Keratinocyte (primary cell): ENCODE data around the gene CDK2AP2.

Experiments used
- CTCF ChIP-seq, 3 experiments: IDR thresholded peaks in 1 of 3; conservative IDR thresholded peaks in 1 of 3; optimal IDR thresholded peaks in 1 of 3; 2 replicates in 2 of 3; 3 replicates in 1 of 3; pipeline versions ENCODE3 to v1.5.1; 2011; ENCODE audit warnings: low read length in 3 of 3, mild to moderate bottlenecking in 3 of 3, moderate library complexity in 2 of 3, control low read depth in 1 of 3, inconsistent platforms in 1 of 3; ENCODE audit not compliant: insufficient read depth in 2 of 3; ENCODE audit errors: extremely low read depth in 1 of 3
- EZH2 ChIP-seq: IDR thresholded peaks from one replicate; pipeline ENCODE4 v1.6.1; 2012; ENCODE audit warnings: inconsistent platforms, mild to moderate bottlenecking, low read length, moderate library complexity

DNA sequence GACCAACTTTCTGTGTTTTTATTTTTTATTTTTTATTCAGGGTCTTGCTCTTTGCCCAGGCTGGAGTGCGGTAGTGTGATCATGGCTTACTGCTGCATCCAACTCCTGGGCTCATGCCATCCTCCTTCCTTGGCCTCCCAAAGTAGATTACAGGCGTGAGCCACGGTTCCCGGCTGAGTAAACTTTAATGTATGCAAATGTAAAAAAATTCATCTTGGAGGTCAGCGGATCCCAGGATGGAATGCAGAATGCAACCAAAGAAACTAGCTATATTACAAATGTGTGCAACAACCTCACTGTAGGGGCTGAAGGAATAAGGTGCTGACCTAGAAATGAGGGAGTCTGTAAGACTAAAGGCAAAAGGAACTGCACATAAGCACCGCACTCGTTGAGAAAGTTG lies 6.2 kb upstream of the CDK2AP2 start:
- TF ChIP-seq CTCF (optimal IDR thresholded peaks at IDR 0.05 in 1 of 3, IDR thresholded peaks at IDR 0.05 in 1 of 3, conservative IDR thresholded peaks at IDR 0.05 in 1 of 3; ENCODE audit: extremely low read depth in 1 of 3, insufficient read depth in 2 of 3, low read length in 3 of 3) (no peak), EZH2 (no peak)
